RKO (cell line): Measurements from ENCODE around the gene HHAT.

Experiments used
- DNase-seq: peaks from one replicate; pipeline ENCODE4 v3.0.0-alpha.2; 2016; ENCODE audit warnings: low spot score

Gene HHAT

GRCh38 chr1:210600421-210601159 lies 271.9 kb downstream of the HHAT start:
- no peak for DNase-seq

- DNase-seq, result no peak
Measured at GRCh38 chr1:210603123-210603522, 274.4 kb downstream of the HHAT start.

- no peak for DNase-seq
Measured at GRCh38 chr1:210605099-210605498, 276.4 kb downstream of the HHAT start.

- no peak for DNase-seq
Measured at GRCh38 chr1:210607361-210607760, 278.7 kb downstream of the HHAT start.

GRCh38 chr1:210608767-210609166 lies 280.1 kb downstream of the HHAT start:
- no peak for DNase-seq

GRCh38 chr1:210616356-210616755 lies 287.7 kb downstream of the HHAT start:
- no peak for DNase-seq

GRCh38 chr1:210617293-210617692 lies 288.6 kb downstream of the HHAT start:
- DNase-seq, result no peak

GRCh38 chr1:210618369-210618768 lies 289.7 kb downstream of the HHAT start:
- no peak for DNase-seq

- DNase-seq, result no peak
Measured at GRCh38 chr1:210620867-210621488, 292.3 kb downstream of the HHAT start.

- no peak for DNase-seq
Measured at GRCh38 chr1:210621712-210622111, 293.0 kb downstream of the HHAT start.

- no peak for DNase-seq
Measured at GRCh38 chr1:210624722-210625121, 296.0 kb downstream of the HHAT start.

GRCh38 chr1:210625715-210626114 lies 297.0 kb downstream of the HHAT start:
- DNase-seq, result no peak

- no peak for DNase-seq
Measured at GRCh38 chr1:210626341-210626740, 297.6 kb downstream of the HHAT start.

- no peak for DNase-seq
Measured at GRCh38 chr1:210627755-210628154, 299.1 kb downstream of the HHAT start.

GRCh38 chr1:210629276-210629675 lies 300.6 kb downstream of the HHAT start:
- no peak for DNase-seq

GRCh38 chr1:210631399-210631798 lies 302.7 kb downstream of the HHAT start:
- DNase-seq, result no peak

- no peak for DNase-seq
Measured at GRCh38 chr1:210633140-210633539, 304.4 kb downstream of the HHAT start.

- no peak for DNase-seq
Measured at GRCh38 chr1:210633636-210634035, 304.9 kb downstream of the HHAT start.

- no peak for DNase-seq
Measured at GRCh38 chr1:210635108-210635507, 306.4 kb downstream of the HHAT start.

GRCh38 chr1:210641582-210641981 lies 312.9 kb downstream of the HHAT start:
- DNase-seq, result no peak

- no peak for DNase-seq
Measured at GRCh38 chr1:210645582-210646257, 317.0 kb downstream of the HHAT start.

- no peak for DNase-seq
Measured at GRCh38 chr1:210646258-210646616, 317.5 kb downstream of the HHAT start.
